ENCODE data around the gene ITGB1. TPM values are rescaled to one million over a fixed set of nuclear protein-coding genes. Genes with fewer than 3 reads are reported as not detected.

The ITGB1 gene
- total RNA-seq, 2 donors from 2014 or later, result 101 to 119 TPM

DNA sequence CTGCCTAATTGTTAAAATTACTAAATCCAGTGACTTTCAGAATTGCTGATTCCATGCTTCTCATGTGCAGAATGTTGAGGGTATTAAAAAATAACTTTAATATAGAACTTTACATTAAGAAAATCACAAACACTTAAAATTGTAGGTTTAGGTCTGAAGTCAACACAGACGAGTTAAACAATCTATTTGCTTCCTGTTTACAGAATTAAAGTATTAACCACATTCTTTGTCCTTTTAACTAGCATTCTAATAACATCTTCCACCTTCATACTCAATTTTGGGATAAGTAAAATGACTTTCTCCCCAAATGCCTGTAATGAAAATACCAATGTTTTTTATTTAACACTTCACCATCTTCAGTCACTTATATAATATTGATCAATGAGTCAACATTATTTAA lies 2.2 kb downstream of the ITGB1 start:
- H3K27ac Mint-ChIP-seq, result peak overlapping the region; percentile 60 to 84
- no peak for ATAC-seq
- no peaks in the 10 kb centered on the region for H3K27me3 Mint-ChIP-seq
- no peaks in the 10 kb centered on the region for H3K36me3 Mint-ChIP-seq
- peak overlapping the region; percentile 82 for H3K4me3 Mint-ChIP-seq
- H3K4me1 Mint-ChIP-seq (ENCODE audit: low read depth in 2 of 2), result peaks cover 62 to 75% of the 10 kb centered on the region in 2 donors
- DNase-seq (ENCODE audit: low spot score), result no peak
- no peaks in the 10 kb centered on the region for H3K9me3 Mint-ChIP-seq

DNA sequence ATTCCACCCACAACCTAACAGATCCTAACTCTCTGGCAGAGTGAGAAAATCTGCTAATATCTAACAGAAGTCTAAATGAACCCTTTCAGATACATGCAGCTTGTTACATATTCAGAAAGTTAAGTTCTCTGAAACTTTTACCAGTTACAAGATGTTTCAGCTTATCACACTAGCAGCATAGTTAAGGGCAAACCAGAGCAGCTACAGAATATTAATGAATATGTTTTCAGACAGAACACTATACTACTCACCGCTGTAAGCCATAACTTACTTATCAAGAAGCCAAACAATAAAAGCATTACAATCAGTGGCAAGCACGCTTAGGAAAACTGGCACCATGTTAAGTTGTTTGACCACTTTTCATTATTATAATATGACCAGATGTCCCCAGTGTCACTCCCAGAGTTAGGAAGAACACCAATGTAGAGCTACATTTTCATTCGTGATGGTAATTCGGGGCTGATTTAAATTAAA lies 2.7 kb downstream of the ITGB1 start:
- peak overlapping the region; percentile 82 for H3K4me3 Mint-ChIP-seq
- DNase-seq (ENCODE audit: low spot score) (no peak), ATAC-seq (no peak)
- peak overlapping the region; percentile 60 to 84 for H3K27ac Mint-ChIP-seq
- H3K9me3 Mint-ChIP-seq, result no peaks in the 10 kb centered on the region
- H3K27me3 Mint-ChIP-seq, result no peaks in the 10 kb centered on the region
- peaks cover 67 to 76% of the 10 kb centered on the region in 2 donors for H3K4me1 Mint-ChIP-seq (ENCODE audit: low read depth in 2 of 2)
- no peaks in the 10 kb centered on the region for H3K36me3 Mint-ChIP-seq

DNA sequence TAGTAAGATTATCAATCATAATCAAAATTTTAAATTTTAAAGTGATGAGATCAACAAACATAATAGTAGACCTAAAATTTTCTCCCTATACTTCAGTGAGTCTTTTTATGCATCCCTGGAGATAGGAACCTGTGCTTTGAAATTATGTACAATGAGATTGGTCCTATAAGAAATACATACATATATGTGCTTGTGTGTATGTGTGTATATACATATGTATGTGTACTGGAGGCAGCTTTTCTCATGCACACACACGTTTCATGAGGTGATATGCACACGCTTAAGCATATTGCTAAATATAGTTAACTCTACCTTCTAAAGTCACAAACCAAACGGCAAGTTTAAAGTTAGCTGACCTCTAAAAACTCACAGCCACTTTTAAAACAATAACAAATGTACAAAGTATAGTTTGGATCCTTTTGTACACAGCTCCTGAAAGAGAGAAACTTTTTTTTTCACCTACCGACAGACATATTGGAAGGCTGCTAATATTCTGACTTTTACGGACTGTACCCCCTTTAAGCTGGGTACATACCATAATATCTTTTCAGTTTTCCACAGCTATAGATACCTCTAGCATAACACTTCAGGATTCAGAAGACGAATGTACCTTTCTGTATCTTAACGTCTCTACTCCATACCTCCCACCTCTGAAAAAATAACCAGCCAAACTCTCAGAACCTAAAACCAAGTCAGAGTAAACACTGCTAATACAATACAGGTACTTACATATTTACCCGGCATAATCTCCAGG lies 3.3 kb downstream of the ITGB1 start:
- H3K9me3 Mint-ChIP-seq, result no peaks in the 10 kb centered on the region
- no peaks in the 10 kb centered on the region for H3K36me3 Mint-ChIP-seq
- no peaks in the 10 kb centered on the region for H3K27me3 Mint-ChIP-seq
- DNase-seq (ENCODE audit: low spot score) (no peak), ATAC-seq (no peak)
- peak overlapping the region; percentile 82 for H3K4me3 Mint-ChIP-seq
- H3K27ac Mint-ChIP-seq, result peak overlapping the region; percentile 60 to 84
- peaks cover 64 to 75% of the 10 kb centered on the region in 2 donors for H3K4me1 Mint-ChIP-seq (ENCODE audit: low read depth in 2 of 2)

DNA sequence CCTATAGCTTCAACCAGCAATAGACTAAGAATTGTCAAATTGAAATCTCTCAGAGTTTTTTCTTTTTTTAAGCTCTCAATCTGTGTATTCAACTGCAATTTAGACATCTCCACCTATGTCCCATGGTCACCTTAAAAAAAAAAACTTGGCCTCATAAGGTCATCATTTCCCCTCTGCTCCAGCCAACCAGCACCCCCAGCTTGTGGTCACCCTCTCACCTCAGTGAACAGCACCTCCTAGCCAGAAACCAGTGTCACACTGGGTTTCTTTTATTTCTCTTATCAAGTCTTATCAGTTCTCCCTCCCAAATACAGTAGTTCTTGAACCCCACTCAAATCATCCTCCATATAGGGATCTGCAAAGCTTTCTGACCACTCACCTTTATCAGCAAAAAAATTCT lies 4.0 kb downstream of the ITGB1 start:
- no peak for ATAC-seq
- Mint-ChIP-seq H3K4me1 (ENCODE audit: low read depth in 2 of 2) (peaks cover 64 to 73% of the 10 kb centered on the region in 2 donors), H3K9me3 (no peaks in the 10 kb centered on the region), H3K36me3 (no peaks in the 10 kb centered on the region), H3K27me3 (no peaks in the 10 kb centered on the region), H3K4me3 (peak overlapping the region; percentile 82), H3K27ac (peak overlapping the region; percentile 60 to 84)
- DNase-seq (ENCODE audit: low spot score), result no peak

DNA sequence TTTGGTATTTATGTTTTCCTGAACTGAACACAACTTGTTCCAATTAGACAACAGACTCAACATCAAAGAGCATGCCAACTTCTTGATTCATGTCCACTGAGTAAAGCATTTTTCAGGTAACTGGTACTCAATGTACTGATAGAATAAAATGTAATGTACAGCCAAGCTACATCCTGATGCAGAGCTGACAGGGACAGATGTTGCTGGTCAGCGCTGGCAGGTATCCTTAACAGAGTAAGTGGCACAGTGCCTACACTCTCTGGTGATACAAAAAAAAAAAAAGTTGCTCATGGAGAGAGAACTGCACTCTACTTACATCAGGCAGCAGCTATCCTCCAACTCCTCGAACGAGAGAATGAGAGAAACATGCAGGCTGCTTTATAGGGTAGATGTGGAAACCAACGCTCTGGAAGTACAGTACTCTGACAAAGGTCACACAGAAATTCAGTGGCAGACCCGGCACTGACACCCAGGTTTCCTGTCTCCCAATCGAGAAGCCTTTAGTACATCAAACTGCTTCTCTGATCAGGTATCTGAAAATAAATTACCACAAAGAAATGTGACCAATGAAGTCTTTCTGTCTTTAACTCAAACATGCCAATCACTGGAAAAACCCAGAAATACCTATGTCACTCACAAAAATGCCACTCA lies 4.6 kb downstream of the ITGB1 start:
- no peaks in the 10 kb centered on the region for H3K27me3 Mint-ChIP-seq
- no peaks in the 10 kb centered on the region for H3K9me3 Mint-ChIP-seq
- DNase-seq (ENCODE audit: low spot score) (no peak), ATAC-seq (no peak)
- H3K27ac Mint-ChIP-seq, result peak overlapping the region; percentile 60 to 84
- no peaks in the 10 kb centered on the region for H3K36me3 Mint-ChIP-seq
- H3K4me1 Mint-ChIP-seq (ENCODE audit: low read depth in 2 of 2), result peaks cover 65 to 73% of the 10 kb centered on the region in 2 donors
- H3K4me3 Mint-ChIP-seq, result peak overlapping the region; percentile 82

DNA sequence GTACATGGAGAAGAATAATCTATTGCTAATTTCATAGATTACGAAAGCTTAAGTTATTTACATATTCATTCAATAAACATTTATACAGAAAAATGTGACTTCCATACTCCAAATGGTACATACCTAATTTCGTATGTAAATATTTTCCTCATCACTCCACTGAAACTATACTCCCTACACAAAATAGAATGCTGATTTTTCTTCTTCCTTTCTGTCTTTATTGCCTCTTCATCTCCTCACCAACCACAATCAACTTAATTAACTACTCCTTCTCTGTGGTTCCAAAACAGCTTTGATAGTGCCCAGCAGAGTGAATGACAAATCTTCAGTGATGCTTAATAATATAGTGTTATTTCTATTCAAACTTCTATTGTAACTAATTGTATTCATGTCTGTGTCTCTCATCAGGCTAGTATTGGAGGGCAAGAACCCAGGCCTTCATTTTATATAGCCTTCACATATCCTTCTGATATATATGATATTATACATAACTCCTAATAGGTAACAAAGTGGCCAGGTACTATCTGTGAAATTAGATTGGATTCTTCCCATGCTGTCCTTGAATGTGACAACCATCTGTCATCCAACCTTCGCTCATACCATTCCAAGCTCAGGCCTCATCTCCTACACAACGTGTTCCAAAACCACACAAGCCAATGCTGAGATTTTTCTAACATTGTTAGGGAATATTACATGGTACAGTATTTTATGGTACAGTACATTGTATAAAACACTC lies 5.3 kb downstream of the ITGB1 start:
- Mint-ChIP-seq H3K36me3 (no peaks in the 10 kb centered on the region), H3K4me3 (peak overlapping the region; percentile 82), H3K27me3 (no peaks in the 10 kb centered on the region), H3K27ac (peak overlapping the region; percentile 74 to 84), H3K9me3 (no peaks in the 10 kb centered on the region), H3K4me1 (ENCODE audit: low read depth in 2 of 2) (peaks cover 69 to 80% of the 10 kb centered on the region in 2 donors)
- ATAC-seq (no peak), DNase-seq (ENCODE audit: low spot score) (no peak)

DNA sequence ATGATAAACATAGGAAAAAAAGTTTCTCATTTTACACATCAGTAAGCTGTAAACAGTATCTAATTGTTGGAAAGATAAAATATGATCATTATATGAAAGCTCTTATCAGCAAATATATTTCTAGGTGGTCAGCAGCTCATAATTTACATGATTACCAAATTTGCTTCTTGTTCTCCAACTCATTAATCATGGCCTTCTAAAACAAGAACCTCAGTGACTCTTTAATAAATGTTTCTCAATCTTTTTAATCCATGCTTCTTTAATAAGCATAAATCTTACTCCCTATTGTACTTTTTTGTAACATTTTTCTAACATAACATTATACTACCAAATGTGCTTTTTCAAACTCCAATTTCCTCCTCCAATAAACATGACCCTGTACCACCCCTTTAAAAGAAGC lies 5.9 kb downstream of the ITGB1 start:
- no peaks in the 10 kb centered on the region for H3K36me3 Mint-ChIP-seq
- peaks cover 73 to 83% of the 10 kb centered on the region in 2 donors for H3K4me1 Mint-ChIP-seq (ENCODE audit: low read depth in 2 of 2)
- H3K4me3 Mint-ChIP-seq, result peak overlapping the region; percentile 42

DNA sequence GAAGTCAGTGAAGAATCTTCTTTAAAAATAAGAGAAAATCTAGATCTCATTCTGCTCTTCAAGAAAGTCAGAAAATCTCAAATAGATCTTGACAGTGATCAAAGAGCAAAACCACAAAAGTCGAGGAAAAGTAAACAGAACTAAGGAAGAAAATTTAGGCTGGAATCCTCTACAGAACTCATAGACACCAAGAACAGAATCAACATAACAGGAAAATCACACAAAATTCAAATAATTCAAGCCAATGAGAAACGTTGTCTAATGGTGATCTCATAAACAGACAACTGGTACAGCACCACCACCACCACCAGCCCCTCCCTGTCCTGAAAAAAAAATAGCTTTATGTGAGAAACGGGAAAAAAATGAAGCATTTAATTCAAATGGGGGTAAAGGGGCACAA lies 6.9 kb downstream of the ITGB1 start:
- no peak for DNase-seq (ENCODE audit: low spot score)
- Mint-ChIP-seq H3K9me3 (no peaks in the 10 kb centered on the region), H3K4me3 (peak overlapping the region; percentile 77), H3K27me3 (no peaks in the 10 kb centered on the region), H3K4me1 (ENCODE audit: low read depth in 2 of 2) (peaks cover 76 to 86% of the 10 kb centered on the region in 2 donors), H3K36me3 (no peaks in the 10 kb centered on the region), H3K27ac (peak overlapping the region; percentile 74 to 84)
- no peak for ATAC-seq

More for the DNA sequence above, 5.9 kb downstream of the ITGB1 start:
- no peaks in the 10 kb centered on the region for H3K9me3 Mint-ChIP-seq
- peak overlapping the region; percentile 74 to 84 for H3K27ac Mint-ChIP-seq
- ATAC-seq (no peak), DNase-seq (ENCODE audit: low spot score) (no peak)
- H3K27me3 Mint-ChIP-seq, result no peaks in the 10 kb centered on the region

DNA sequence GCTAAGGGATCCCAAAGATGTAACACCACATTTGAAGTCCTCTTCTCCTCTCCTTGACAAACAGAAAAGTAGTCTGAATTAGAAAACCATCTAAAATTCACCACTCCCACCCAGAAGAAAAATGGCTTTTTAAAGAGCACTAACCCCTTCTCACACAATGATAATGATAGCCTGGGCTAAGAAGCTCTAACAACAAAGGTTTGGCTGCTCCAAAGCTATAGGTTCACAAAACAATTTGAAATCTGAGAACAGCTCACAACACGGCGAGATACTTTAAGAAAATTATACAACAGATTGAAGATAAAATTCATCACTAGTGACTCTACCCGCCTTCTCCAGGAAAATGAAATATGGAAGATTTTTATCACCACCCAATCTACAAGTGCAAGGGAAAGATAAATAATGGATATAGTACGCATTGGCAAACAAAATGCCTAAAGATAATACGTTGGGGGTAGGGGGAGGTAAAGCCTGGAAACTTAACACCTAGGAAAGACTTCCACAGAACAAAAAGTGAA lies 7.4 kb downstream of the ITGB1 start:
- Mint-ChIP-seq H3K4me3 (peak overlapping the region; percentile 77), H3K4me1 (ENCODE audit: low read depth in 2 of 2) (peaks cover 74 to 83% of the 10 kb centered on the region in 2 donors), H3K9me3 (no peaks in the 10 kb centered on the region), H3K36me3 (no peaks in the 10 kb centered on the region), H3K27me3 (no peaks in the 10 kb centered on the region), H3K27ac (peak overlapping the region; percentile 74 to 84)
- ATAC-seq (no peak), DNase-seq (ENCODE audit: low spot score) (no peak)

DNA sequence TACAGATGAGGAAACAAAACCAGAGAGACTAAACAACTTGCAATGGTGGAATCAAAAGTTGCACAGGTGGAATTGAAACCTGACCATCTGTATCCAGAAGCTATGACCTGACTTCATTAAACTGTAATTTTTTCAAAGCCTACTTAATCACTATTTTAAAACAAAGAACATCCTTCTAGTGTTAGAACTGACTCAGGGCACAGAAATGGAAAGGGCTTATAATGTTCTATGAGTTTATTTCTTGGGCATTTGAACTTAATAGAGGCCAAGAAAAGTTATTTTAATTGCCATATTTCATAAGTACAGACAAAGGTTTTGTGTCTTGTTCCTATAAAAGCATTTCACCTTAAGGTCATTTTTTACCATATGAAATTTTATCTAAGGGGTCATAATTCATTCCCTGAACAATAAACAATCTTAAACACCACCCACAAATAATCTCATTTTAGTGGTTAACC lies 8.8 kb downstream of the ITGB1 start:
- Mint-ChIP-seq H3K9me3 (no peaks in the 10 kb centered on the region), H3K4me3 (no peak overlapping the region), H3K27me3 (no peaks in the 10 kb centered on the region), H3K36me3 (no peaks in the 10 kb centered on the region), H3K27ac (peak overlapping the region; percentile 74 to 78), H3K4me1 (ENCODE audit: low read depth in 2 of 2) (peaks cover 63 to 70% of the 10 kb centered on the region in 2 donors)
- ATAC-seq, result no peak
- DNase-seq (ENCODE audit: low spot score), result no peak

DNA sequence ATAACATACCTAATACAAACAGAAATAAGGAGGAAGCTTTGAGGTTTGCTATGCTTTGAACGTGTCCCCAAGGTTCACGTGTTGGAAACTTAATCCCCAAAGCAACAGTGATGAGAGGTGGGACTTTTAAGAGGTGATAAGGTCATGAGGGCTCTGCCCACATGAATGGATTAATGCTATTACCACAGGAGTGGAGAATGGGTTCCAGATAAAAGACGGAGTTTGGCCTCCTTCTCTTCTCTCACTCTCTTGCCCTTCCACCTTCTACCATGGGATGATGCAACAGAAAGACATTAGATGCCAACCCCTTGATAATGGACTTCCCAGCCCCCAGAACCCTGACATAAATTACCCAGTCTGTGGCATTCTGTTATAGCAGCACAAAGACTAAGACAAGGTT lies 9.6 kb downstream of the ITGB1 start:
- H3K9me3 Mint-ChIP-seq, result no peaks in the 10 kb centered on the region
- no peak for DNase-seq (ENCODE audit: low spot score)
- no peak for ATAC-seq
- no peaks in the 10 kb centered on the region for H3K36me3 Mint-ChIP-seq
- peak overlapping the region; percentile 55 for H3K4me3 Mint-ChIP-seq
- peaks cover 62 to 70% of the 10 kb centered on the region in 2 donors for H3K4me1 Mint-ChIP-seq (ENCODE audit: low read depth in 2 of 2)
- peak overlapping the region; percentile 74 to 78 for H3K27ac Mint-ChIP-seq
- no peaks in the 10 kb centered on the region for H3K27me3 Mint-ChIP-seq

DNA sequence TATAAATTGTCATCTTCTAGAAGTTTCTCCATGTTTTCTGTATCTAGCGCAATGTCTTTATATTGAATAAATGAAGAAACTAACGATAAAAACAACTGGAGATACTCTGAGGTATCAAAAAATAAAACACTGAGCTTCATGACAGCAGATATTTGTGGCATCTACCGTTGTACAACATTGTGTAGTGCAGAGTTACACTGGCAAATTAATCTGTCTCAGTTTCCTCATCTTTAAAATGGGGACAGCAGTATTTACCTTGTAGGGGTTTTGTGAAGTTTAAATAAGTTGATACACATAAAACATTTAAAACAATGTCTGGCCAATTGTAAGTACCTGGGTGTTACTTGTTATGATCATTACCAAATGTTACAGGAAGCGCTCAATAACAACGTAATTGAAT lies 10.4 kb downstream of the ITGB1 start:
- H3K4me1 Mint-ChIP-seq (ENCODE audit: low read depth in 2 of 2), result peaks cover 56 to 67% of the 10 kb centered on the region in 2 donors
- H3K27ac Mint-ChIP-seq, result peak overlapping the region; percentile 74 to 78
- no peaks in the 10 kb centered on the region for H3K27me3 Mint-ChIP-seq
- no peaks in the 10 kb centered on the region for H3K9me3 Mint-ChIP-seq
- peak overlapping the region; percentile 55 for H3K4me3 Mint-ChIP-seq
- ATAC-seq (no peak), DNase-seq (ENCODE audit: low spot score) (no peak)
- H3K36me3 Mint-ChIP-seq, result no peaks in the 10 kb centered on the region

DNA sequence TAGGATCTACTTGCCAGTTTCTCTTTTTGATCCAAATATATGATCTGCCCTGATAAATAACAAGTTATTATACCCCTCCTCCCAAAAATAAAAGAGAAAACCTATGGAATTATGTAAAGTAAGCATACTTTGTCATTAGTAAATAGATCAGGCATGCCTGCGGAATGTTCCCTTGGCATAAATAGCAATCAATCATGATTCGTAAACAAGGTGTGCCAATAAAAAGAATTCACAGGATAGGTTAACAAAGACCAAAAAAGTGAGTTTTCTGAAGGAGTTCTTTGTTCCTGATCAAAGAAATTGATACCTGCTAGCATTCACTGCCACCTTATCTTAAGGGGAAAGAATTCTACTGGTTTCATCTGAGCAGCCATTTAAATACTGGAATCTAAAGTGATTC lies 11.9 kb downstream of the ITGB1 start:
- H3K27ac Mint-ChIP-seq, result peak overlapping the region; percentile 17 to 63

More for the DNA sequence above, 11.9 kb downstream of the ITGB1 start:
- peaks cover 52 to 63% of the 10 kb centered on the region in 2 donors for H3K4me1 Mint-ChIP-seq (ENCODE audit: low read depth in 2 of 2)
- H3K36me3 Mint-ChIP-seq, result no peaks in the 10 kb centered on the region
- no peaks in the 10 kb centered on the region for H3K27me3 Mint-ChIP-seq
- ATAC-seq (no peak), DNase-seq (ENCODE audit: low spot score) (no peak)
- peak overlapping the region; percentile 47 for H3K4me3 Mint-ChIP-seq
- no peaks in the 10 kb centered on the region for H3K9me3 Mint-ChIP-seq
